ENCODE data around the gene GNPNAT1. TPM values are rescaled to one million over a fixed set of nuclear protein-coding genes. Genes with fewer than 3 reads are reported as not detected.
A peak's percentile ranks its signal among the peaks of the same experiment; 100 is the strongest.
"Not testable (repeated sequence)": the region's sequence is repeated elsewhere in the genome, so short reads cannot be mapped to it uniquely, and the experiment has no call there.

The GNPNAT1 gene
- total RNA-seq, 1 experiment from 2014 or later, result 33.7 TPM

DNA sequence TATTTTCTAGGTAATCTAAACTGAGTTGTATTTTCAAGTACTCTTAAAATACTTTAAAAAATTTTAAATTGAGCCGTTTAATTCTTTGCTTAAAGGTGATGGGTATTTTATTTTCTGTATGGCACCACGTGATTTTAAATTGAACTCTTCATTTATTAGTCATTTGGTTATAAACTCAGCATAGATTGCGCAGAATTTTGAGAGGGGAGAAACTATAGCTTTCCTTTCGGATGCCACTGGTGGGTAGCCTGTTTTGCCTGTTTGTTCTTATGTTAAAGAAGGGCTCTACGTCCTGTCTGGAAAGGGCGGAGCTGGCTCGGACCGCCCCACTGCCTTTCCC, 61.9 kb downstream of the GNPNAT1 start:
- no TSS peak for BruUV-seq (replicated peaks)
- TF ChIP-seq ZFX (IDR thresholded peaks at IDR 0.05), result no peak
- no peak for TF ChIP-seq SIN3A (IDR thresholded peaks at IDR 0.05; ENCODE audit: low read depth)
- TF ChIP-seq ZNF274 (IDR thresholded peaks at IDR 0.05; ENCODE audit: low read depth, low read length), result no peak
- TF ChIP-seq, protein P1, sequence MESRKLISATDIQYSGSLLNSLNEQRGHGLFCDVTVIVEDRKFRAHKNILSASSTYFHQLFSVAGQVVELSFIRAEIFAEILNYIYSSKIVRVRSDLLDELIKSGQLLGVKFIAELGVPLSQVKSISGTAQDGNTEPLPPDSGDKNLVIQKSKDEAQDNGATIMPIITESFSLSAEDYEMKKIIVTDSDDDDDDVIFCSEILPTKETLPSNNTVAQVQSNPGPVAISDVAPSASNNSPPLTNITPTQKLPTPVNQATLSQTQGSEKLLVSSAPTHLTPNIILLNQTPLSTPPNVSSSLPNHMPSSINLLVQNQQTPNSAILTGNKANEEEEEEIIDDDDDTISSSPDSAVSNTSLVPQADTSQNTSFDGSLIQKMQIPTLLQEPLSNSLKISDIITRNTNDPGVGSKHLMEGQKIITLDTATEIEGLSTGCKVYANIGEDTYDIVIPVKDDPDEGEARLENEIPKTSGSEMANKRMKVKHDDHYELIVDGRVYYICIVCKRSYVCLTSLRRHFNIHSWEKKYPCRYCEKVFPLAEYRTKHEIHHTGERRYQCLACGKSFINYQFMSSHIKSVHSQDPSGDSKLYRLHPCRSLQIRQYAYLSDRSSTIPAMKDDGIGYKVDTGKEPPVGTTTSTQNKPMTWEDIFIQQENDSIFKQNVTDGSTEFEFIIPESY (IDR thresholded peaks at IDR 0.05; ENCODE audit: extremely low read depth, insufficient replicate concordance, low read length), result no peak
- no peak for TF ChIP-seq POLR2AphosphoS5 (IDR thresholded peaks at IDR 0.05; ENCODE audit: low read depth, low read length)
- TF ChIP-seq JUND (IDR thresholded peaks at IDR 0.05), result no peak
- TF ChIP-seq, protein P2, sequence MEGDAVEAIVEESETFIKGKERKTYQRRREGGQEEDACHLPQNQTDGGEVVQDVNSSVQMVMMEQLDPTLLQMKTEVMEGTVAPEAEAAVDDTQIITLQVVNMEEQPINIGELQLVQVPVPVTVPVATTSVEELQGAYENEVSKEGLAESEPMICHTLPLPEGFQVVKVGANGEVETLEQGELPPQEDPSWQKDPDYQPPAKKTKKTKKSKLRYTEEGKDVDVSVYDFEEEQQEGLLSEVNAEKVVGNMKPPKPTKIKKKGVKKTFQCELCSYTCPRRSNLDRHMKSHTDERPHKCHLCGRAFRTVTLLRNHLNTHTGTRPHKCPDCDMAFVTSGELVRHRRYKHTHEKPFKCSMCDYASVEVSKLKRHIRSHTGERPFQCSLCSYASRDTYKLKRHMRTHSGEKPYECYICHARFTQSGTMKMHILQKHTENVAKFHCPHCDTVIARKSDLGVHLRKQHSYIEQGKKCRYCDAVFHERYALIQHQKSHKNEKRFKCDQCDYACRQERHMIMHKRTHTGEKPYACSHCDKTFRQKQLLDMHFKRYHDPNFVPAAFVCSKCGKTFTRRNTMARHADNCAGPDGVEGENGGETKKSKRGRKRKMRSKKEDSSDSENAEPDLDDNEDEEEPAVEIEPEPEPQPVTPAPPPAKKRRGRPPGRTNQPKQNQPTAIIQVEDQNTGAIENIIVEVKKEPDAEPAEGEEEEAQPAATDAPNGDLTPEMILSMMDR (IDR thresholded peaks at IDR 0.05 in 2 of 3, conservative IDR thresholded peaks at IDR 0.05 in 1 of 3; ENCODE audit: borderline replicate concordance in 1 of 3, insufficient read depth in 1 of 3, low read depth in 2 of 3, low read length in 2 of 3), result no peak
- no peak for TF ChIP-seq EGR1 (IDR thresholded peaks at IDR 0.05; ENCODE audit: low read depth)
- no peak for TF ChIP-seq POLR2A (IDR thresholded peaks at IDR 0.05; ENCODE audit: borderline replicate concordance, extremely low read depth, insufficient read depth, insufficient read length)
- TF ChIP-seq EZH2 (IDR thresholded peaks at IDR 0.05), result no peak
- Histone ChIP-seq H3K4me2 (ENCODE audit: low read length) (peak overlapping the region; percentile 72), H3K4me3 (replicated peaks in 1 of 2; ENCODE audit: low read depth in 1 of 2, low read length in 2 of 2) (peak overlapping the region in 1 of 2 experiments; percentile 96; a peak in 1 of 4 replicates), H3K27me3 (ENCODE audit: insufficient read depth, low read length) (no peaks in the 10 kb centered on the region), H3K27ac (ENCODE audit: low read depth, low read length) (peak overlapping the region; percentile 42; the same call in 1 of the 2 replicates), H4K20me1 (ENCODE audit: insufficient read depth) (peaks cover 11% of the 10 kb centered on the region; the same call in 1 of the 2 replicates), H3K79me2 (ENCODE audit: insufficient read depth, low read length) (peaks cover 33% of the 10 kb centered on the region), H3K4me1 (ENCODE audit: control insufficient read depth in 1 of 2, insufficient read depth in 2 of 2, low read length in 2 of 2) (peaks cover 6 to 14% of the 10 kb centered on the region in 2 experiments), H3K9me3 (ENCODE audit: control insufficient read depth in 1 of 2, insufficient read depth in 1 of 2, low read depth in 1 of 2, low read length in 2 of 2) (no peaks in the 10 kb centered on the region), H3K9ac (ENCODE audit: low read length) (peak overlapping the region; percentile 28; the same call in 1 of the 2 replicates), H2AFZ (ENCODE audit: low read depth, low read length, poor library complexity, severe bottlenecking) (no peak overlapping the region), H3K36me3 (ENCODE audit: control insufficient read depth in 1 of 2, insufficient read depth in 2 of 2, low read length in 2 of 2) (peaks cover 20 to 28% of the 10 kb centered on the region in 2 experiments; a peak in 3 of 4 replicates), H3K9me2 (ENCODE audit: insufficient read depth) (no peaks in the 10 kb centered on the region)
- intact Hi-C loops (cut with micrococcal nuclease), result no loop called here
- ChIA-PET POLR2A (interaction anchor here (0.5 to 1.1 kb wide), 3 partner anchors 12 to 25 kb away, joined by 3 read pairs; no protein-coding TSS in a partner anchor), CTCF (interaction anchor here (0.7 to 1.1 kb wide), 2 partner anchors 12 to 232 kb away, joined by 4 read pairs; no protein-coding TSS in a partner anchor), RAD21 (ENCODE audit: low non-redundant PET in 1 of 2, low total read pairs in 2 of 2, uncharacterized antibody in 2 of 2, unreplicated experiment in 2 of 2) (interaction anchor here in 1 of 2 experiments (0.7 kb wide), 1 partner anchor 177 kb away, joined by 7 read pairs; the partner anchor contains the start of gene GPR137C)
- DNase-seq (ENCODE audit: low read depth, low spot score) (no peak), ATAC-seq (no peak)

DNA sequence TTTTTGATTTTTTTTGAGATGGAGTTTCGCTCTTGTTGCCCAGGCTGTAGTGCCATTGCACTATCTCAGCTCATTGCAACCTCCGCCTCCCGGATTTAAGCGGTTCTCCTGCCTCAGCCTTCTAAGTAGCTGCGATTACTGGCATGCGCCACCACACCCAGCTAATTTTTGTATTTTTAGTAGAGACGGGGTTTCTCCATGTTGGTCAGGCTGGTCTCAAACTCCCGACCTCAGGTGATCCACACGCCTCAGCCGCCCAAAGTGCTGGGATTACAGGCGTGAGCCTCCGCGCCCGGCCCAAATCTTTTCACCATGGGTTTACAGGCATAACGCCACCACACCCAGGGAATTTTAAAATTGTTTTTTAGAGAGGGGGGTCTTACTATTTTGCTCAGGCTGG, 62.4 kb downstream of the GNPNAT1 start:
- peak overlapping the region; percentile 72; the same call in 1 of the 2 replicates for H3K4me2 ChIP-seq (ENCODE audit: low read length)
- intact Hi-C loops (cut with micrococcal nuclease); RAD21 ChIA-PET (ENCODE audit: low non-redundant PET in 1 of 2, low total read pairs in 2 of 2, uncharacterized antibody in 2 of 2, unreplicated experiment in 2 of 2); H3K9me2 ChIP-seq (ENCODE audit: insufficient read depth); H3K9ac ChIP-seq (ENCODE audit: low read length); ATAC-seq; H3K9me3 ChIP-seq (ENCODE audit: control insufficient read depth in 1 of 2, insufficient read depth in 1 of 2, low read depth in 1 of 2, low read length in 2 of 2); DNase-seq (ENCODE audit: low read depth, low spot score); BruUV-seq (replicated peaks); H3K27me3 ChIP-seq (ENCODE audit: insufficient read depth, low read length); H2AFZ ChIP-seq (ENCODE audit: low read depth, low read length, poor library complexity, severe bottlenecking); H3K4me3 ChIP-seq (replicated peaks in 1 of 2; ENCODE audit: low read depth in 1 of 2, low read length in 2 of 2): not testable (repeated sequence)
- POLR2A ChIA-PET, result interaction anchor here (1.1 kb wide), 1 partner anchor 18 kb away, joined by 3 read pairs; no protein-coding TSS in a partner anchor
- CTCF ChIA-PET, result interaction anchor here (1.1 kb wide), 1 partner anchor 232 kb away, joined by 4 read pairs; no protein-coding TSS in a partner anchor
- H3K27ac ChIP-seq (ENCODE audit: low read depth, low read length), result peak overlapping the region; percentile 42; the same call in 1 of the 2 replicates
- H4K20me1 ChIP-seq (ENCODE audit: insufficient read depth), result peaks cover 11% of the 10 kb centered on the region; the same call in 1 of the 2 replicates
- peaks cover 6 to 14% of the 10 kb centered on the region in 2 experiments for H3K4me1 ChIP-seq (ENCODE audit: control insufficient read depth in 1 of 2, insufficient read depth in 2 of 2, low read length in 2 of 2)
- H3K79me2 ChIP-seq (ENCODE audit: insufficient read depth, low read length), result peaks cover 37% of the 10 kb centered on the region
- H3K36me3 ChIP-seq (ENCODE audit: control insufficient read depth in 1 of 2, insufficient read depth in 2 of 2, low read length in 2 of 2), result peaks cover 24 to 32% of the 10 kb centered on the region in 2 experiments; a peak in 3 of 4 replicates

Measured in HCT116 (cell line).